HepG2 (cell line): Measurements from ENCODE around the gene PPP1R15A. TPM values are rescaled to one million over a fixed set of nuclear protein-coding genes. Genes with fewer than 3 reads are reported as not detected.

Experiments used
- AKNA ChIP-seq: sonication (generic); formaldehyde crosslinking; IDR thresholded peaks from 2 replicates; pipeline ENCODE4 v1.4.0; 2020; ENCODE audit warnings: missing genetic modification reagents, borderline replicate concordance
- CEBPG ChIP-seq: IDR thresholded peaks from 2 replicates; pipeline ENCODE4 v1.6.1; 2016
- IKZF5 ChIP-seq: IDR thresholded peaks from 2 replicates; pipeline ENCODE4 v1.6.1; 2018; ENCODE audit warnings: missing genetic modification reagents, mild to moderate bottlenecking, missing compliant biosample characterization
- MED8 ChIP-seq: sonication (generic); formaldehyde crosslinking; IDR thresholded peaks from 2 replicates; pipeline ENCODE4 v1.8.1; 2023; ENCODE audit warnings: mild to moderate bottlenecking, missing genetic modification reagents; ENCODE audit not compliant: insufficient replicate concordance
- PHF8 ChIP-seq: sonication (generic); formaldehyde crosslinking; IDR thresholded peaks from 2 replicates; pipeline ENCODE4 v1.5.0; 2020; ENCODE audit warnings: missing genetic modification reagents
- PITX1 ChIP-seq: sonication (generic); formaldehyde crosslinking; IDR thresholded peaks from 2 replicates; pipeline ENCODE4 v1.5.1; 2020; ENCODE audit warnings: mild to moderate bottlenecking, missing genetic modification reagents
- RERE ChIP-seq: IDR thresholded peaks from 2 replicates; pipeline ENCODE4 v1.6.1; 2016; ENCODE audit warnings: low read depth, missing genetic modification reagents, missing compliant biosample characterization
- ZBTB8A ChIP-seq: sonication (generic); formaldehyde crosslinking; IDR thresholded peaks from 2 replicates; pipeline ENCODE4 v1.4.0; 2020; ENCODE audit warnings: mild to moderate bottlenecking, low read depth, missing genetic modification reagents, borderline replicate concordance
- ZNF317 ChIP-seq: sonication (generic); formaldehyde crosslinking; IDR thresholded peaks from 2 replicates; pipeline ENCODE4 v1.5.0; 2020; ENCODE audit warnings: mild to moderate bottlenecking, missing genetic modification reagents
- ZNF503 ChIP-seq: sonication (generic); formaldehyde crosslinking; IDR thresholded peaks from 2 replicates; pipeline ENCODE4 v1.4.0; 2020; ENCODE audit warnings: missing genetic modification reagents
- ZNF792 ChIP-seq: IDR thresholded peaks from 2 replicates; pipeline ENCODE4 v1.6.1; 2016
- ZSCAN29 ChIP-seq: sonication (generic); formaldehyde crosslinking; conservative IDR thresholded peaks from 2 replicates; pipeline ENCODE4 v1.4.0; 2020; ENCODE audit warnings: mild to moderate bottlenecking, missing genetic modification reagents
- polyA plus RNA-seq, 8 experiments: library from polyadenylated mRNA; depleted of rRNA in 3 of 8; stranded (reverse) in 7 of 8; unstranded in 1 of 8; fragments of >200 nt; fragmentation: Illumina TruSeq in 4 of 8; extraction: Trizol in 4 of 8; gene quantifications; 2 replicates each; pipeline versions ENCODE4 v1.2.1 to v1.2.3, GENCODE V29; 2011 to 2016; ENCODE audit warnings: low read depth in 4 of 8, missing spikeins in 1 of 8, mixed read lengths in 1 of 8; ENCODE audit not compliant: insufficient read depth in 1 of 8
- total RNA-seq, 5 experiments: library from RNA; depleted of rRNA; stranded (reverse); fragments of >200 nt; fragmentation: Illumina TruSeq; extraction: Trizol; gene quantifications; 2 replicates each; pipeline ENCODE4 v1.2.3, GENCODE V29; 2016; ENCODE audit warnings: low read depth in 1 of 5

PPP1R15A gene
- total and polyA plus RNA-seq, 2 of the 13 experiments (the other 11 are each of a cell fraction or from before 2014, with no cell fraction given): 15.6 to 18.5 TPM

GRCh38 chr19:48899781-48900476, 27.7 kb downstream of the PPP1R15A start, which contains the start of gene NUCB1 (continued):
- TF ChIP-seq PHF8 (CRISPR knock-in tag): peak; percentile 35; the same call in 1 of the 2 replicates
- TF ChIP-seq ZSCAN29 (CRISPR knock-in tag): 0 out of 2 replicates have a peak, but pooled peaks have one; percentile 50
- peak; percentile 12; the same call in 1 of the 2 replicates for TF ChIP-seq CEBPG
- 0 out of 2 replicates have a peak, but pooled peaks have one; percentile 50 for TF ChIP-seq AKNA (CRISPR knock-in tag)
- TF ChIP-seq IKZF5 (CRISPR knock-in tag): peak; percentile 37; the same call in 1 of the 2 replicates
- TF ChIP-seq ZBTB8A (CRISPR knock-in tag): no peak
- peak; percentile 41; the same call in 1 of the 2 replicates for TF ChIP-seq PITX1 (CRISPR knock-in tag)
- TF ChIP-seq ZNF317 (CRISPR knock-in tag): peak; percentile 26; the same call in 1 of the 2 replicates
- peak; percentile 79; the same call in 1 of the 2 replicates for TF ChIP-seq ZNF792 (CRISPR knock-in tag)
- peak; percentile 53; the same call in 1 of the 2 replicates for TF ChIP-seq ZNF503
- peak; percentile 40 for TF ChIP-seq MED8
- TF ChIP-seq RERE (CRISPR knock-in tag): 0 out of 2 replicates have a peak, but pooled peaks have one; percentile 11
